Kidney (tissue), 14 donors: ENCODE measurements around the gene BAMBI. TPM values are rescaled to one million over a fixed set of nuclear protein-coding genes. Genes with fewer than 3 reads are reported as not detected.

Source experiments
- DNase-seq, 5 donors: peaks; one replicate each; pipeline ENCODE4 v3.0.0-alpha.2; 2013 to 2020
- FAIRE-seq: peaks from 2 replicates; lab custom pipeline; 2012; peaks lifted over from hg19 to GRCh38; lab: Jason Lieb, UNC
- H3K27ac ChIP-seq, 2 donors: one replicate each; pipeline ENCODE4 v1.7.0; 2013; ENCODE audit warnings: low read depth in 2 of 2, low read length in 2 of 2, inconsistent platforms in 1 of 2
- H3K27me3 ChIP-seq: one replicate; pipeline ENCODE4 v1.7.1; 2013; ENCODE audit warnings: low read length, inconsistent platforms; ENCODE audit not compliant: control insufficient read depth, insufficient read depth
- H3K36me3 ChIP-seq, 3 donors: one replicate each; pipeline versions ENCODE4 v1.7.0 to v1.7.1; 2013; ENCODE audit warnings: low read length in 3 of 3, control low read depth in 1 of 3, inconsistent platforms in 1 of 3; ENCODE audit not compliant: insufficient read depth in 3 of 3, control insufficient read depth in 2 of 3
- H3K4me1 ChIP-seq, 3 donors: one replicate each; pipeline versions ENCODE4 v1.7.0 to v1.7.1; 2013; ENCODE audit warnings: low read length in 3 of 3, inconsistent platforms in 1 of 3, low read depth in 1 of 3; ENCODE audit not compliant: control insufficient read depth in 2 of 3, insufficient read depth in 2 of 3
- H3K4me3 ChIP-seq, 3 donors: one replicate each; pipeline versions ENCODE4 v1.7.0 to v1.8.1; 2013; ENCODE audit warnings: low read length in 3 of 3, control low read depth in 1 of 3, inconsistent platforms in 1 of 3
- H3K9ac ChIP-seq, 3 donors: one replicate each; pipeline versions ENCODE4 v1.7.0 to v1.7.1; 2013; ENCODE audit warnings: low read length in 3 of 3, control low read depth in 1 of 3, inconsistent platforms in 1 of 3
- H3K9me3 ChIP-seq, 3 donors: one replicate each; pipeline versions ENCODE4 v1.7.0 to v1.7.1; 2013; ENCODE audit warnings: low read length in 3 of 3, control low read depth in 1 of 3, inconsistent platforms in 1 of 3; ENCODE audit not compliant: control insufficient read depth in 2 of 3, insufficient read depth in 1 of 3
- CTCF ChIP-seq: IDR thresholded peaks from 3 replicates; pipeline ENCODE4 v1.5.1; 2012; ENCODE audit warnings: mild to moderate bottlenecking, moderate library complexity, borderline replicate concordance; ENCODE audit not compliant: insufficient read depth; ENCODE audit errors: extremely low read depth
- intact Hi-C: fragments of 100-400 bp; cut with DNase I; formaldehyde crosslinking; loops from one replicate; pipeline ENCODE4 v1.11.1; 2022
- polyA plus RNA-seq: library from polyadenylated mRNA; stranded (reverse); fragments of 350-450 nt; fragmentation: Illumina TruSeq; extraction: RNeasy Lipid Tissue Mini Kit (QIAGEN cat#74804); gene quantifications from one replicate; pipeline ENCODE4 v1.2.3, GENCODE V29; 2014; ENCODE audit warnings: low read depth, low replicate concordance; ENCODE audit not compliant: insufficient read depth
- total RNA-seq: library from RNA; stranded (reverse); fragmentation: NEBNext Ultra II Directional; extraction: Animal tissue kit (Norgen Biotek cat#: 25700); gene quantifications from one replicate; pipeline ENCODE4 v1.2.1, GENCODE V29; 2021
- donor health status: control.
- donor health status: control.
- donor health status: control.
- donor health status: control.
- donor health status: control.
- donor health status: DM: yes; HTN: yes; CAD: no.
- donor health status: Normal renal cell carcinoma (clear cell type).

Gene BAMBI
- total and polyA plus RNA-seq, 2 donors from 2014 or later: 19.5 to 21.1 TPM

- Histone ChIP-seq H3K36me3 (no peaks in the 10 kb centered on the region), H3K27me3 (no peaks in the 10 kb centered on the region), H3K9me3 (no peaks in the 10 kb centered on the region), H3K27ac (no peak overlapping the region), H3K9ac (no peak overlapping the region), H3K4me3 (no peak overlapping the region), H3K4me1 (no peaks in the 10 kb centered on the region)
- FAIRE-seq (no peak), DNase-seq (no peak)
- TF ChIP-seq CTCF: no peak
- intact Hi-C loops: no loop called here
Observed at GRCh38 chr10:28638392-28638791, 38.9 kb upstream of the BAMBI start.

DNA sequence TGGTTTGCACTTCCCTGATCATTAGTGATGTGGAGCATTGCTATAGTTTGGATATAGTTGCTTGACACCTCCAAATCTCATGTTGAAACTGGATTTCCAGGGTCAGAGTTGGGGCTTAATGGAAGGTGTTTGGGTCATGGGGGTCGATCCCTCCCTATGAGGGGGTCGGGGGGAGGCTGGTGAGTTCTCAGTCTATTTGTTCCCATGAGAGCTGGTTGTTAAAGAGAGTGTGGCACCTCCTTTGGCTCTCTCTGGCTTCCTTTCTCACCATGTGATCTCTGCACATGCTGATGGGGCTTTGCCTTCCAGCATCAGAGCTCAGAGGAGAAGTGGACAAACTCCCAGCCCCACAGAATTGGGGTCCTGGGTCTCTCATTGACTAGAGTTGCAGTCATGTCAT, 36.8 kb upstream of the BAMBI start:
- H3K27me3 ChIP-seq: no peaks in the 10 kb centered on the region
- FAIRE-seq (no peak), DNase-seq (no peak)
- no peaks in the 10 kb centered on the region for H3K4me1 ChIP-seq
- TF ChIP-seq CTCF: no peak
- H3K9me3 ChIP-seq: no peaks in the 10 kb centered on the region
- H3K27ac ChIP-seq: no peak overlapping the region
- no peak overlapping the region for H3K4me3 ChIP-seq
- intact Hi-C loops: no loop called here
- no peak overlapping the region for H3K9ac ChIP-seq
- H3K36me3 ChIP-seq: no peaks in the 10 kb centered on the region

- no peak for FAIRE-seq
- Histone ChIP-seq H3K4me3 (no peak overlapping the region), H3K36me3 (no peaks in the 10 kb centered on the region), H3K27ac (no peak overlapping the region), H3K27me3 (no peaks in the 10 kb centered on the region), H3K9ac (no peak overlapping the region), H3K9me3 (no peaks in the 10 kb centered on the region), H3K4me1 (no peaks in the 10 kb centered on the region)
- intact Hi-C loops: no loop called here
- DNase-seq: no peak
- no peak for TF ChIP-seq CTCF
Observed at GRCh38 chr10:28644647-28645046, 32.7 kb upstream of the BAMBI start.

- Histone ChIP-seq H3K27me3 (no peaks in the 10 kb centered on the region), H3K9ac (no peak overlapping the region), H3K9me3 (no peaks in the 10 kb centered on the region), H3K27ac (no peak overlapping the region), H3K4me1 (no peaks in the 10 kb centered on the region), H3K36me3 (no peaks in the 10 kb centered on the region), H3K4me3 (no peak overlapping the region)
- intact Hi-C loops: no loop called here
- DNase-seq (peak in 2 of 5 donors; percentile 46), FAIRE-seq (no peak)
- TF ChIP-seq CTCF: no peak
Observed at GRCh38 chr10:28652106-28652505, 25.2 kb upstream of the BAMBI start.
